IPS-18a (cell line): ENCODE data around the gene SLC9A9.
"Not testable (repeated sequence)": the region's sequence is repeated elsewhere in the genome, so short reads cannot be mapped to it uniquely, and the experiment has no call there.

Experiments
- H3K27ac ChIP-seq: one replicate; pipeline ENCODE4 v1.5.1; 2013; ENCODE audit warnings: low read length
- H3K27me3 ChIP-seq: one replicate; pipeline ENCODE4 v1.6.1; 2013; ENCODE audit warnings: mild to moderate bottlenecking, low read length; ENCODE audit not compliant: control insufficient read depth, insufficient read depth
- H3K36me3 ChIP-seq: one replicate; pipeline ENCODE4 v1.6.1; 2013; ENCODE audit warnings: low read depth, low read length; ENCODE audit not compliant: control insufficient read depth
- H3K4me1 ChIP-seq: one replicate; pipeline ENCODE4 v1.6.1; 2013; ENCODE audit warnings: low read depth, low read length; ENCODE audit not compliant: control insufficient read depth
- H3K4me3 ChIP-seq: one replicate; pipeline ENCODE4 v1.5.1; 2013; ENCODE audit warnings: low read length
- H3K9ac ChIP-seq: one replicate; pipeline ENCODE4 v1.6.1; 2013; ENCODE audit warnings: mild to moderate bottlenecking, low read length, moderate library complexity
- H3K9me3 ChIP-seq: one replicate; pipeline ENCODE4 v1.6.1; 2013; ENCODE audit warnings: low read depth, low read length; ENCODE audit not compliant: control insufficient read depth

Gene SLC9A9

DNA sequence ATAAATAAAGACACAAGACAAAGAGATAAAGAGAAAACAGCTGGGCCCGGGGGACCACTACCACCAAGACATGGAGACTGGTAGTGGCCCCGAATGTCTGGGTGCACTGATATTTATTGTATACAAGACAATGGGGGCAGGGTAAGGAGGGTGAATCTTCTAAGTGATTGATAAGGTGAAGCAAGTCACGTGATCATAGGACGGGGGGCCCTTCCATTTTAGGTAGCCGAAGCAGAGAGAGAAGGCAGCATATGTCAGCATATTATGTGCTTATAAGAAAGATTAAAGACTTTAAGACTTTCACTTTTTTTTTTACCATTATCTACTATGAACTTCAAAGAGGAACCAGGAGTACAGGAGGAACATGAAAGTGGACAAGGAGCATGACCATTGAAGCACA, 25.3 kb upstream of the SLC9A9 start:
- H3K4me3 ChIP-seq, H3K27ac ChIP-seq: not testable (repeated sequence)

GRCh38 chr3:143865302-143865701, 17.0 kb upstream of the SLC9A9 start:
- Histone ChIP-seq H3K9me3 (no peaks in the 10 kb centered on the region), H3K4me3 (no peak overlapping the region)

More for the DNA sequence above, 25.3 kb upstream of the SLC9A9 start:
- not testable (repeated sequence) for H3K9ac ChIP-seq, H3K27me3 ChIP-seq, H3K4me1 ChIP-seq, H3K9me3 ChIP-seq, H3K36me3 ChIP-seq

GRCh38 chr3:143859465-143860203, 11.4 kb upstream of the SLC9A9 start:
- no peak overlapping the region for H3K9ac ChIP-seq
- H3K4me3 ChIP-seq, result no peak overlapping the region
- H3K9me3 ChIP-seq, result no peaks in the 10 kb centered on the region
- H3K27me3 ChIP-seq, result no peaks in the 10 kb centered on the region
- H3K36me3 ChIP-seq, result no peaks in the 10 kb centered on the region
- no peak overlapping the region for H3K27ac ChIP-seq
- no peaks in the 10 kb centered on the region for H3K4me1 ChIP-seq

More at GRCh38 chr3:143865302-143865701, 17.0 kb upstream of the SLC9A9 start:
- no peaks in the 10 kb centered on the region for H3K36me3 ChIP-seq
- H3K9ac ChIP-seq, result no peak overlapping the region
- no peak overlapping the region for H3K27ac ChIP-seq
- H3K27me3 ChIP-seq, result no peaks in the 10 kb centered on the region
- peaks cover 7% of the 10 kb centered on the region for H3K4me1 ChIP-seq

DNA sequence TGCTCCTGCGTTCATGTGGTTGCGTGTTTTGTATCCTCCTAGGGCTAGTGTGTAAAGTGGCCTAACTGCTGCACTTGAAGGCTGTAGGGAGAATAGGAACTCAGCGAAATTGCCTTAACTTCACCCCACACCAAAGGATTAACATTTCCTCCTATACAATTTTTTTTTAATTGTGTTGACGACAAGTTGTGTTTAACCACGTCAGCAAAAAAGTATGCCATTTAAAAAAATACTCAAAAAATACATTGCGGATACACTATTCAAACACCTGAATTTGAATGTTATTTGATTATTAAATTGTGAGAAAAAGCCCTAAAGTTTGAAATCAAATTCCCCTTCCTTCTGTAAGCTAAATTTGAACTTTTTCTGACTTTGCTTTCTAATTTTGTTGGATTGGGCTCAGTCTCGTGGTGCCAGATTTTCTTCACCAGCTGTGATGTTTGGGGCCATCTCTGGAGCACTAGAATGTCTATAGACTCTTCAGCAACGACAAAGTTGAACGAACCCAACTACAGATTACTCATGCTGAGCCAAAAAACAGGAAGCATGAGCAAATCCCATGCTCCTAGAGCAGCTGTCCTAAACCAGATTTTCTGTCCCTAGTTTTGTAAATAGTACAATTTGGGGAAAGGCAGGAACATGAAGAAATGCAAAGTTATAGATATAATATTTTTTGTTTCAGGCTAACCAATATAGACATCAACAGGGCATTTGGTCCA, 8.1 kb upstream of the SLC9A9 start:
- Histone ChIP-seq H3K9ac (no peak overlapping the region), H3K27me3 (no peaks in the 10 kb centered on the region), H3K9me3 (no peaks in the 10 kb centered on the region), H3K27ac (no peak overlapping the region), H3K4me3 (no peak overlapping the region), H3K4me1 (no peaks in the 10 kb centered on the region), H3K36me3 (no peaks in the 10 kb centered on the region)

DNA sequence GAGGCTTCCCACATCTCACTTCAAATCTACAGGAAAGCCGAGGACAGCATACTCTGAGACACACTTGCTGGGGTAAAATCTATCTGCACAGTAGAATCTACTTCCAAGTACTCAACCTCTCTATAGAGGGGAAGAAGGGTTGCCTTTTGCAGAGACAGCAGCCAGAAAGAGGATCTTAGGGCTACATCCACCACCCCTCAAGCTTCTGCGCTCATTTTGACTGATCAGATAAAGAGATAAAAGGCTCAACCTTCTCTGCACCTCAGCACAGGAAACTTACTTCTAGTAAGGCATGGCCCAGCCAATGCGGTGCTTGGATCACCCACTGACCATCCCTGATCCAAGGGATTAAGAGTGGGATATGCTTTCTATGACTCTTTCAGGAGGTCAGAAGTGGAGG, 6.9 kb upstream of the SLC9A9 start:
- H3K9ac ChIP-seq, result no peak overlapping the region
- no peaks in the 10 kb centered on the region for H3K4me1 ChIP-seq
- H3K4me3 ChIP-seq, result no peak overlapping the region
- no peaks in the 10 kb centered on the region for H3K27me3 ChIP-seq
- H3K36me3 ChIP-seq, result no peaks in the 10 kb centered on the region
- H3K27ac ChIP-seq, result no peak overlapping the region
- no peaks in the 10 kb centered on the region for H3K9me3 ChIP-seq

DNA sequence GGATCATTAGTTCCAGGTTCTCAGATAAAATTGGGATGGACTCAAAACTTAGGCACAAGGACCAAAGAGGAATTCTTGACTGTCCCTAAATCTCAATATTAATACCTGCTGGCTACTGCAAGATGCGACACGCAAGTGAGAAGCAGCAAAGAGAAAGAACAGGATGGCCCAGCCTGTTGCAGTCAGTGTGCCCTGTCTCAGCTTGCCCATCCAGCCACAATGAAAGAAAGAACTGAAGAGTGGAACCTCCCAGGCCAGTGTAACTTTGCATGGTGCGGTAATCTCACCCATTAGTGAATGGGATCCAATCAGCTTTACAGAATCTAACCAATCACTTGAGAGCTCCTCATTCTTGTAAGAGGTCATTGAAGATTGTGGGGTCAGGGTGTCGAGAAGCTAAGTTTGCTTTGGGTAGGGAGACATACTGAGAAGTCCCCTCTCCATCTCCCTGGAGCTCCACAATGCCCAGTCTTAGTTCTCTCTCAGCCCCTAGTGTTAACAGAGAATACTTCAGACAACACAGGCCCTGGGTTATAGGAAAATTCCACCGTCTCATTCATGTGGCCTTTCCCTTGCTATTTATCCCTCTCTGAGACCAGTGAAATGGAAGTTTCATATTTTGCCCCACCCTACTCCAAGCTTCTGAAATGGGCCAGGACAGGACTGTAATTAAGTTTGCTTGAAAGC, 3.2 kb upstream of the SLC9A9 start:
- no peaks in the 10 kb centered on the region for H3K27me3 ChIP-seq
- H3K27ac ChIP-seq, result no peak overlapping the region
- H3K36me3 ChIP-seq, result no peaks in the 10 kb centered on the region
- no peak overlapping the region for H3K4me3 ChIP-seq
- H3K9me3 ChIP-seq, result no peaks in the 10 kb centered on the region
- peaks cover 15% of the 10 kb centered on the region for H3K4me1 ChIP-seq
- no peak overlapping the region for H3K9ac ChIP-seq

- Histone ChIP-seq H3K27me3 (no peaks in the 10 kb centered on the region), H3K36me3 (no peaks in the 10 kb centered on the region), H3K27ac (no peak overlapping the region), H3K4me1 (peaks cover 15% of the 10 kb centered on the region), H3K4me3 (no peak overlapping the region), H3K9me3 (no peaks in the 10 kb centered on the region), H3K9ac (no peak overlapping the region)
These were observed 2.6 kb upstream of the SLC9A9 start for GRCh38 chr3:143850877-143851276.

DNA sequence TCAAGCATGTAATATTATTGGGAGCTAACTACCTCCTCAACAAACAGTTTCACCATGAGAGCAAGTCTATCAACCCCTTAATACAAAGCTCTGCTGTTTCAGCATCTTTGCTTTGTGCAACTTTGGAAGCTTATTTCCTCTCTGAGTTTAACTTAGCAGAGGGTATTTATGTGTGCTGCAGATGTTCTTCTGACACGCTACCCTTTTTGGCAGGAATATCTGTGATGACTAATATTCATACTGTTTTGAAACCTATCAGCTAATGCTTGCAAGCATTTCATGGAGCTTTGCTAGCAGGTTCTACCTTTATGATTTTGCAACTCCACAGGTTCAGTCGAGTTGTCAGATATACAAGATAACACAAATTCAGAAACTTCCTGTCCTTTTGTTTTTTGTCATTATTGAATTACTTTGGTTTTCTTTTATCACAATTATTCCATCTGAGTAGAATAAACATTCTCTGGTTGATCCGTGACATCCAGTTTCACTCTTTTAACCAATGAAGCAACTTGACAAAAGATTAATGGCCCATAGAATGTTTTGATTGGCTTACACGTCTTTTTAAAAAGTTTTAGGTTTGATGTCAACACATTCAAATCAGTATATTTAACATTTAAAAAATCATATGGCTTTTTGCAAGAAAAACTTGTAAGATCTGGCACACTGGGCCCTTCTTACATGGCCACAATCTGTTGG, 1.7 kb upstream of the SLC9A9 start:
- no peak overlapping the region for H3K27ac ChIP-seq
- H3K4me1 ChIP-seq, result peaks cover 15% of the 10 kb centered on the region
- H3K36me3 ChIP-seq, result no peaks in the 10 kb centered on the region
- no peaks in the 10 kb centered on the region for H3K27me3 ChIP-seq
- no peak overlapping the region for H3K9ac ChIP-seq
- no peak overlapping the region for H3K4me3 ChIP-seq
- H3K9me3 ChIP-seq, result no peaks in the 10 kb centered on the region

- Histone ChIP-seq H3K9ac (no peak overlapping the region), H3K4me1 (peaks cover 15% of the 10 kb centered on the region), H3K27me3 (no peaks in the 10 kb centered on the region), H3K9me3 (no peaks in the 10 kb centered on the region), H3K36me3 (no peaks in the 10 kb centered on the region), H3K27ac (no peak overlapping the region), H3K4me3 (no peak overlapping the region)
These were observed 436 bp upstream of the SLC9A9 start for GRCh38 chr3:143848704-143849103.

DNA sequence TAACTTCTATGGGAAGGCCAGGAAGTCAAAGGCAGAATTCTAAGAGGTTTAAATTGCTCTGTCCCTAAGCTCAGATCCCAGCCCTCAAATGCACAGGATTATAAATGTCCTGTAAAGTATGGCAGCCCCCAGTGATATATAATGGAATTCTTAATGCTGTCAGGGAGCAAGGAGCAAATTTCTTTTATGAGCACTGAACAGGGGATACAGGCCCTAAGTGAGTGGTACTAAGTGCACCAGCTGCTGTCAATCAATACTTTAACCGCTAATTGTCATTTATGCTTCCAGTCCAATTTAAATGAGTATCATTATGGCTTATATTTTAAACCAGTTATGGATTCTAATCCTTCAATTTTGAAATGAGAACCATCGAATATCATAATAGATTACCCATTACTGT, 4.7 kb downstream of the SLC9A9 start:
- no peaks in the 10 kb centered on the region for H3K9me3 ChIP-seq
- no peaks in the 10 kb centered on the region for H3K36me3 ChIP-seq
- peaks cover 23% of the 10 kb centered on the region for H3K4me1 ChIP-seq
- no peaks in the 10 kb centered on the region for H3K27me3 ChIP-seq
- H3K4me3 ChIP-seq, result no peak overlapping the region
- H3K9ac ChIP-seq, result no peak overlapping the region
- H3K27ac ChIP-seq, result no peak overlapping the region

- Histone ChIP-seq H3K9ac (no peak overlapping the region), H3K36me3 (no peaks in the 10 kb centered on the region), H3K4me3 (no peak overlapping the region), H3K9me3 (no peaks in the 10 kb centered on the region), H3K4me1 (peaks cover 13% of the 10 kb centered on the region), H3K27me3 (no peaks in the 10 kb centered on the region), H3K27ac (no peak overlapping the region)
These were observed 7.6 kb downstream of the SLC9A9 start for GRCh38 chr3:143840636-143841035.
